ENCODE results near the gene E2F4. TPM values are rescaled to one million over a fixed set of nuclear protein-coding genes. Genes with fewer than 3 reads are reported as not detected.

E2F4 gene
- total and polyA plus RNA-seq, 2 of the 13 experiments (the other 11 are each of a cell fraction or from before 2014, with no cell fraction given) = 84.8 to 91.2 TPM

- TF ChIP-seq TBX2 (CRISPR knock-in tag; IDR thresholded peaks at IDR 0.05; ENCODE audit: borderline replicate concordance) (no peak), NFYB (CRISPR knock-in tag; IDR thresholded peaks at IDR 0.05) (0 out of 2 replicates have a peak, but pooled peaks have one; percentile 28), GRHL1 (CRISPR knock-in tag; conservative IDR thresholded peaks at IDR 0.05) (no peak), GLI4 (CRISPR knock-in tag; IDR thresholded peaks at IDR 0.05; ENCODE audit: borderline replicate concordance) (no peak), ZNF746 (CRISPR knock-in tag; IDR thresholded peaks at IDR 0.05) (peak; percentile 83), FOSL2 (CRISPR knock-in tag; IDR thresholded peaks at IDR 0.05) (0 out of 2 replicates have a peak, but pooled peaks have one; percentile 4), HMG20A (CRISPR knock-in tag; IDR thresholded peaks at IDR 0.05; ENCODE audit: borderline replicate concordance) (no peak), TMF1 (CRISPR knock-in tag; IDR thresholded peaks at IDR 0.05; ENCODE audit: low read depth) (no peak), HNRNPH1 (optimal IDR thresholded peaks at IDR 0.05; ENCODE audit: low read depth, low read length) (no peak), U2AF1 (optimal IDR thresholded peaks at IDR 0.05; ENCODE audit: low read depth, low read length) (no peak), ZNF574 (CRISPR knock-in tag; IDR thresholded peaks at IDR 0.05) (no peak; the same call in 1 of the 2 replicates), ZNF850 (CRISPR knock-in tag; conservative IDR thresholded peaks at IDR 0.05) (0 out of 2 replicates have a peak, but pooled peaks have one; percentile 28), STAT5B (CRISPR knock-in tag; IDR thresholded peaks at IDR 0.05) (no peak), ZIK1 (CRISPR knock-in tag; IDR thresholded peaks at IDR 0.05; ENCODE audit: borderline replicate concordance, low read depth) (0 out of 2 replicates have a peak, but pooled peaks have one; percentile 10), GABPA (IDR thresholded peaks at IDR 0.05; ENCODE audit: low read depth, low read length) (no peak), GABPA (CRISPR knock-in tag; IDR thresholded peaks at IDR 0.05; ENCODE audit: low read depth) (0 out of 2 replicates have a peak, but pooled peaks have one; percentile 14), ZNF468 (CRISPR knock-in tag; IDR thresholded peaks at IDR 0.05) (0 out of 2 replicates have a peak, but pooled peaks have one; percentile 30), NR2F2 (IDR thresholded peaks at IDR 0.05; ENCODE audit: borderline replicate concordance, low read depth) (0 out of 2 replicates have a peak, but pooled peaks have one; percentile 23), ASH2L (IDR thresholded peaks at IDR 0.05; ENCODE audit: insufficient read length, low read depth, low read length) (peak; percentile 42), MAFK (conservative IDR thresholded peaks at IDR 0.05 in 1 of 2, IDR thresholded peaks at IDR 0.05 in 1 of 2; ENCODE audit: low read length in 2 of 2) (0 out of 4 replicates have a peak, but pooled peaks of 1 of the 2 experiments have one; percentile 27), NONO (IDR thresholded peaks at IDR 0.05) (no peak), NONO (CRISPR knock-in tag; conservative IDR thresholded peaks at IDR 0.05) (0 out of 2 replicates have a peak, but pooled peaks have one; percentile 1), NR2C2 (CRISPR knock-in tag; IDR thresholded peaks at IDR 0.05; ENCODE audit: borderline replicate concordance) (no peak), POLR2A (IDR thresholded peaks at IDR 0.05; ENCODE audit: insufficient read depth in 1 of 2, low read depth in 2 of 2, low read length in 2 of 2) (peak in 1 of 2 experiments; percentile 45; a peak in 1 of 4 replicates), ZNF614 (CRISPR knock-in tag; IDR thresholded peaks at IDR 0.05; ENCODE audit: borderline replicate concordance) (peak; percentile 3; the same call in 1 of the 2 replicates), KDM3A (CRISPR knock-in tag; IDR thresholded peaks at IDR 0.05; ENCODE audit: low read depth) (no peak; the same call in 1 of the 2 replicates), SSRP1 (CRISPR knock-in tag; IDR thresholded peaks at IDR 0.05) (no peak), ZNF329 (CRISPR knock-in tag; IDR thresholded peaks at IDR 0.05; ENCODE audit: low read depth) (no peak; the same call in 1 of the 2 replicates)
Measured at GRCh38 chr16:67170168-67170948, 21.6 kb upstream of the E2F4 start, which contains the start of gene NOL3 (continued).
